K562 (cell line): Measurements from ENCODE around the gene VIPR1. TPM values are rescaled to one million over a fixed set of nuclear protein-coding genes. Genes with fewer than 3 reads are reported as not detected.
A peak's percentile ranks its signal among the peaks of the same experiment; 100 is the strongest.

Experiments
- CTBP1 ChIP-seq: fragments of 450-650 bp; IDR thresholded peaks from 2 replicates; pipeline ENCODE4 v1.6.1; 2016; ENCODE audit warnings: borderline replicate concordance
- EWSR1 ChIP-seq: fragments of 450-650 bp; IDR thresholded peaks from 2 replicates; pipeline ENCODE4 v1.6.1; 2018; ENCODE audit warnings: borderline replicate concordance, mild to moderate bottlenecking, low read depth, moderate library complexity; ENCODE audit not compliant: partially characterized antibody
- L3MBTL2 ChIP-seq: fragments of 450-650 bp; IDR thresholded peaks from 2 replicates; pipeline ENCODE4 v1.6.1; 2016; ENCODE audit warnings: mild to moderate bottlenecking, moderate library complexity
- SMC3 ChIP-seq: conservative IDR thresholded peaks from 2 replicates; pipeline ENCODE4 v1.6.1; 2011; ENCODE audit warnings: low read depth, low read length, improper control_type of control experiment; ENCODE audit not compliant: insufficient read depth
- STAG1 ChIP-seq: sonication (generic); formaldehyde crosslinking; IDR thresholded peaks from 2 replicates; pipeline ENCODE4 v1.5.0; 2020; ENCODE audit warnings: missing genetic modification reagents, borderline replicate concordance
- TRIM24 ChIP-seq, 2 experiments: fragments of 450-650 bp; IDR thresholded peaks; 2 replicates each; pipeline ENCODE4 v1.6.1; 2016
- ZBTB2 ChIP-seq: fragments of 450-650 bp; IDR thresholded peaks from 2 replicates; pipeline ENCODE4 v1.6.1; 2016; ENCODE audit warnings: antibody characterized with exemption
- ZNF121 ChIP-seq: sonication (generic); formaldehyde crosslinking; conservative IDR thresholded peaks from 2 replicates; pipeline ENCODE4 v1.8.0; 2022; ENCODE audit warnings: missing genetic modification reagents
- polyA plus RNA-seq, 8 experiments: library from polyadenylated mRNA; depleted of rRNA in 4 of 8; stranded (reverse) in 5 of 8; unstranded in 3 of 8; fragments of >200 nt; fragmentation: Nextera tagmentation in 2 of 8; fragmentation: Illumina TruSeq in 1 of 8; extraction: Ambion mirVana in 2 of 8; extraction: Trizol in 1 of 8; gene quantifications; 2 replicates each; pipeline versions ENCODE4 v1.2.1 to v1.2.3, GENCODE V29; 2011 to 2014; ENCODE audit warnings: inconsistent platforms in 1 of 8, missing spikeins in 1 of 8
- total RNA-seq, 7 experiments: library from RNA; depleted of rRNA in 6 of 7; stranded (reverse); fragments of >200 nt in 6 of 7; fragmentation: Illumina TruSeq in 2 of 7; extraction: Trizol in 2 of 7; gene quantifications; 2 replicates each; pipeline versions ENCODE4 v1.2.1 to v1.2.3, GENCODE V29; 2011 to 2021; ENCODE audit warnings: low replicate concordance in 1 of 7
- TF ChIP-seq, protein P1 (sequence below), 2 experiments: fragments of 450-650 bp in 1 of 2; sonication (generic) in 1 of 2; formaldehyde crosslinking in 1 of 2; IDR thresholded peaks; 2 replicates each; pipeline versions ENCODE4 v1.7.1 to v1.9.0; 2016 to 2022; ENCODE audit warnings: inconsistent platforms in 1 of 2, mild to moderate bottlenecking in 1 of 2, missing genetic modification reagents in 1 of 2
- TF ChIP-seq, protein P2 (sequence below): IDR thresholded peaks from 2 replicates; pipeline ENCODE4 v1.6.1; 2011; ENCODE audit warnings: borderline replicate concordance, low read depth, mild to moderate bottlenecking, moderate library complexity, low read length; ENCODE audit not compliant: insufficient read depth, poor library complexity, severe bottlenecking
- TF ChIP-seq, protein P3 (sequence below): IDR thresholded peaks from 2 replicates; pipeline ENCODE4 v1.6.1; 2011; ENCODE audit not compliant: insufficient read length; ENCODE audit errors: extremely low read depth

VIPR1 gene
- total and polyA plus RNA-seq, 9 of the 15 experiments (the other 6 are each of a cell fraction or from before 2014, with no cell fraction given): 0.04 to 0.38 (median 0.12) TPM; not detected in 3

DNA sequence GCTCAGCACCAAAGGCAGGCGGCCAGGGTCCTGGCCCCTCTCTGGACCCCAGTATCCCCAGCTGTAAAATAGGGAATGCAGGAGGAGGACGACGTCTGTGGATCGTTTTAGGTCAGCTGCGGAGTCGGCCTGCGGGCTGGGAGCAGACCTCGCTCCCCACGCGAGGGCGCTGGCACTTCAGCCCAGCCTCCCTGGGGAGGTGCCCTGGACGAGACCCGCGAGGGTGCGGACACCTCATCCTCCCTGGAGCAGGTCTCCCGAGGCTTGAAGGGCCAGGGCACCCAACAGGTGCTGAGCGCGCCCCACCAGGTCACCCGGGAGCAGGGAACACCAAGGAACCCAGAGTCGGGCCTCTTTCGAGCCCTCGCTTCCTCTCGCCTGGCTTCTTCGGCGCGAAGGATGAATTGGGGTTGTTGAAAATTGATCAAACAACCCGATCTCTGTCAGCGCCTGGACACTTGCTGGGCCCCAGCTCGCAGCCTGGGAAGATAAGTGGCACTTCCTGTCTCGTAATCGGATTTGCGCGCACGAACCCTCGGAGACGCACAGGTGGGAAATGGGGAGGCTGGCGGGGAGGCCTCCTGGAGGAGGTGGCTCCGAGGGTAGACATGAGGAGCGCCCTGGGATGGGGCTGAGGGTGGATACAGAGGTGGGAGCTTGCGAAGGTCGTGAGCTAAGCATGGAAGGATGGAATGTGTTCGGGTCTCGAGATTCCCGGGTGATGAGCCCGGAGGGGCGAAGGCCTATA is 588 bp upstream of the VIPR1 start (continued):
- TF ChIP-seq, protein P1, sequence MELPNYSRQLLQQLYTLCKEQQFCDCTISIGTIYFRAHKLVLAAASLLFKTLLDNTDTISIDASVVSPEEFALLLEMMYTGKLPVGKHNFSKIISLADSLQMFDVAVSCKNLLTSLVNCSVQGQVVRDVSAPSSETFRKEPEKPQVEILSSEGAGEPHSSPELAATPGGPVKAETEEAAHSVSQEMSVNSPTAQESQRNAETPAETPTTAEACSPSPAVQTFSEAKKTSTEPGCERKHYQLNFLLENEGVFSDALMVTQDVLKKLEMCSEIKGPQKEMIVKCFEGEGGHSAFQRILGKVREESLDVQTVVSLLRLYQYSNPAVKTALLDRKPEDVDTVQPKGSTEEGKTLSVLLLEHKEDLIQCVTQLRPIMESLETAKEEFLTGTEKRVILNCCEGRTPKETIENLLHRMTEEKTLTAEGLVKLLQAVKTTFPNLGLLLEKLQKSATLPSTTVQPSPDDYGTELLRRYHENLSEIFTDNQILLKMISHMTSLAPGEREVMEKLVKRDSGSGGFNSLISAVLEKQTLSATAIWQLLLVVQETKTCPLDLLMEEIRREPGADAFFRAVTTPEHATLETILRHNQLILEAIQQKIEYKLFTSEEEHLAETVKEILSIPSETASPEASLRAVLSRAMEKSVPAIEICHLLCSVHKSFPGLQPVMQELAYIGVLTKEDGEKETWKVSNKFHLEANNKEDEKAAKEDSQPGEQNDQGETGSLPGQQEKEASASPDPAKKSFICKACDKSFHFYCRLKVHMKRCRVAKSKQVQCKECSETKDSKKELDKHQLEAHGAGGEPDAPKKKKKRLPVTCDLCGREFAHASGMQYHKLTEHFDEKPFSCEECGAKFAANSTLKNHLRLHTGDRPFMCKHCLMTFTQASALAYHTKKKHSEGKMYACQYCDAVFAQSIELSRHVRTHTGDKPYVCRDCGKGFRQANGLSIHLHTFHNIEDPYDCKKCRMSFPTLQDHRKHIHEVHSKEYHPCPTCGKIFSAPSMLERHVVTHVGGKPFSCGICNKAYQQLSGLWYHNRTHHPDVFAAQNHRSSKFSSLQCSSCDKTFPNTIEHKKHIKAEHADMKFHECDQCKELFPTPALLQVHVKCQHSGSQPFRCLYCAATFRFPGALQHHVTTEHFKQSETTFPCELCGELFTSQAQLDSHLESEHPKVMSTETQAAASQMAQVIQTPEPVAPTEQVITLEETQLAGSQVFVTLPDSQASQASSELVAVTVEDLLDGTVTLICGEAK (IDR thresholded peaks at IDR 0.05): no peak
- TF ChIP-seq, protein P1 (CRISPR knock-in tag; IDR thresholded peaks at IDR 0.05): no peak
- TF ChIP-seq ZBTB2 (peak; percentile 14; the same call in 1 of the 2 replicates), EWSR1 (no peak), L3MBTL2 (peak; percentile 55; the same call in 1 of the 2 replicates), STAG1 (CRISPR knock-in tag) (peak; percentile 66; the same call in 1 of the 2 replicates), SMC3 (peak; percentile 56; the same call in 1 of the 2 replicates), ZNF121 (no peak), CTBP1 (peak; percentile 63), TRIM24 (IDR thresholded peaks at IDR 0.05) (0 out of 4 replicates have a peak, but pooled peaks of 1 of the 2 experiments have one; percentile 12)
- TF ChIP-seq, protein P2, sequence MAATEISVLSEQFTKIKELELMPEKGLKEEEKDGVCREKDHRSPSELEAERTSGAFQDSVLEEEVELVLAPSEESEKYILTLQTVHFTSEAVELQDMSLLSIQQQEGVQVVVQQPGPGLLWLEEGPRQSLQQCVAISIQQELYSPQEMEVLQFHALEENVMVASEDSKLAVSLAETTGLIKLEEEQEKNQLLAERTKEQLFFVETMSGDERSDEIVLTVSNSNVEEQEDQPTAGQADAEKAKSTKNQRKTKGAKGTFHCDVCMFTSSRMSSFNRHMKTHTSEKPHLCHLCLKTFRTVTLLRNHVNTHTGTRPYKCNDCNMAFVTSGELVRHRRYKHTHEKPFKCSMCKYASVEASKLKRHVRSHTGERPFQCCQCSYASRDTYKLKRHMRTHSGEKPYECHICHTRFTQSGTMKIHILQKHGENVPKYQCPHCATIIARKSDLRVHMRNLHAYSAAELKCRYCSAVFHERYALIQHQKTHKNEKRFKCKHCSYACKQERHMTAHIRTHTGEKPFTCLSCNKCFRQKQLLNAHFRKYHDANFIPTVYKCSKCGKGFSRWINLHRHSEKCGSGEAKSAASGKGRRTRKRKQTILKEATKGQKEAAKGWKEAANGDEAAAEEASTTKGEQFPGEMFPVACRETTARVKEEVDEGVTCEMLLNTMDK: peak; percentile 33
- TF ChIP-seq, protein P3, sequence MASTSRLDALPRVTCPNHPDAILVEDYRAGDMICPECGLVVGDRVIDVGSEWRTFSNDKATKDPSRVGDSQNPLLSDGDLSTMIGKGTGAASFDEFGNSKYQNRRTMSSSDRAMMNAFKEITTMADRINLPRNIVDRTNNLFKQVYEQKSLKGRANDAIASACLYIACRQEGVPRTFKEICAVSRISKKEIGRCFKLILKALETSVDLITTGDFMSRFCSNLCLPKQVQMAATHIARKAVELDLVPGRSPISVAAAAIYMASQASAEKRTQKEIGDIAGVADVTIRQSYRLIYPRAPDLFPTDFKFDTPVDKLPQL: no peak
